ENCODE measurements around the gene NF1.

NF1 gene

DNA sequence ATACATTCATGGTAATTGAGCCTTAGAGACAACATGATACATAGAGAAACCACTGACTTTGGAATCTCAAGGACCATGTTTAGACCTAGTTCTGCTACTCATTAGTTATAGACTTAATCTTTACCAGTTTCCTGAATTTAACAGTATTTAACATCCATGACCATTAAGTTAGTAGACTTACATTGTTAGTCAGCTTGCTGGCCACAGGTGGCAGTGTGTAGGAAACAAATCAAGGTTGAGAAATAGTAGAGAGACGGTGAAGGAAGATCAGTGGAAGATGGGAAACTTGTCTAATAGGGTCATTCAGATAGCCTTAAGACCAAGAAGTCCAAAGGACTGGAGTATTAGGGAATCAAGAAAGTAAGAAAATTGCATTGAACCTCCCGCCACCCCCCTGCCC, 171.3 kb downstream of the NF1 start:
- H3K9me2 ChIP-seq (replicated peaks; ENCODE audit: insufficient read depth, low read length), result no peaks in the 10 kb centered on the region
- no peak overlapping the region for H3K9ac ChIP-seq (ENCODE audit: low read length)
- H3F3A ChIP-seq (ENCODE audit: insufficient read depth), result no peaks in the 10 kb centered on the region
- H3K36me3 ChIP-seq (ENCODE audit: low read length), result peaks cover 7% of the 10 kb centered on the region; the same call in 1 of the 2 replicates
- no peak overlapping the region for H2AFZ ChIP-seq (ENCODE audit: low read depth, low read length, severe bottlenecking)
- no peaks in the 10 kb centered on the region for H4K20me1 ChIP-seq (ENCODE audit: low read depth, low read length)
- no peak overlapping the region for H3K4me2 ChIP-seq (ENCODE audit: low read depth, low read length, poor library complexity, severe bottlenecking)
- H3K9me3 ChIP-seq (ENCODE audit: insufficient read depth, low read length), result no peaks in the 10 kb centered on the region
- H3K4me3 ChIP-seq (ENCODE audit: insufficient read depth, low read length, poor library complexity, severe bottlenecking), result no peak overlapping the region
- H3K27me3 ChIP-seq (ENCODE audit: low read length), result no peaks in the 10 kb centered on the region
- no peak overlapping the region for H3K27ac ChIP-seq (ENCODE audit: low read depth, low read length)
- no peak for TF ChIP-seq EZH2phosphoT487 (conservative IDR thresholded peaks at IDR 0.05; ENCODE audit: low read length)
- TF ChIP-seq, protein P1, sequence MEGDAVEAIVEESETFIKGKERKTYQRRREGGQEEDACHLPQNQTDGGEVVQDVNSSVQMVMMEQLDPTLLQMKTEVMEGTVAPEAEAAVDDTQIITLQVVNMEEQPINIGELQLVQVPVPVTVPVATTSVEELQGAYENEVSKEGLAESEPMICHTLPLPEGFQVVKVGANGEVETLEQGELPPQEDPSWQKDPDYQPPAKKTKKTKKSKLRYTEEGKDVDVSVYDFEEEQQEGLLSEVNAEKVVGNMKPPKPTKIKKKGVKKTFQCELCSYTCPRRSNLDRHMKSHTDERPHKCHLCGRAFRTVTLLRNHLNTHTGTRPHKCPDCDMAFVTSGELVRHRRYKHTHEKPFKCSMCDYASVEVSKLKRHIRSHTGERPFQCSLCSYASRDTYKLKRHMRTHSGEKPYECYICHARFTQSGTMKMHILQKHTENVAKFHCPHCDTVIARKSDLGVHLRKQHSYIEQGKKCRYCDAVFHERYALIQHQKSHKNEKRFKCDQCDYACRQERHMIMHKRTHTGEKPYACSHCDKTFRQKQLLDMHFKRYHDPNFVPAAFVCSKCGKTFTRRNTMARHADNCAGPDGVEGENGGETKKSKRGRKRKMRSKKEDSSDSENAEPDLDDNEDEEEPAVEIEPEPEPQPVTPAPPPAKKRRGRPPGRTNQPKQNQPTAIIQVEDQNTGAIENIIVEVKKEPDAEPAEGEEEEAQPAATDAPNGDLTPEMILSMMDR (IDR thresholded peaks at IDR 0.05; ENCODE audit: insufficient read depth, low read length, poor library complexity, severe bottlenecking), result peak; percentile 45
- H3K79me2 ChIP-seq (ENCODE audit: insufficient read depth, low read length), result no peaks in the 10 kb centered on the region

DNA sequence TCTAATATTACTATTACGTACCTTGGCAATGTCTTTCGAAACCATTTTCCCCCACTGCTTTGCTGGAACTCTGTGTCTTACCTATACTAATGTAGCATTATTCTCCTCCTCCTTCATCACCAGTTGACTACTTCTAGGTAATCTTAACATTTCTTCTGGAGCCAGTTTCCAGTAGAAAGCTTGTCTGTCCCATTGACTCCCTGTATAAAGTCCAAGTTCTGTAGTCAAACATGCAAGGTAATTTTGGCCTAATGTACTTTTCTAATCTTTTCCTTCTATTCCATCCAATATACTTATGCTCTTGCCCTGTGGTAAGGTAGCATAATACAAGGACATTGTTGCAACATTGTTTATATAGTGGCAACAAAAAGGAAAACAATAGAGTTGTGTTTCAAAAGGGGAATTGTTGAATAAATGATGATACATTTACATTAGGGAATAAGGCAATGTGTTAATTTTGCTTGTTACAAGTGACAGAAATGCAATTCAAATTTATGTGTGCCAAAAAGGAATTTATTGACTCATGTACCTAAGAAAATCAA, 174.3 kb downstream of the NF1 start:
- Histone ChIP-seq H3K27ac (ENCODE audit: low read depth, low read length) (no peak overlapping the region), H3K9ac (ENCODE audit: low read length) (no peak overlapping the region), H2AFZ (ENCODE audit: low read depth, low read length, severe bottlenecking) (no peak overlapping the region), H3K4me2 (ENCODE audit: low read depth, low read length, poor library complexity, severe bottlenecking) (no peak overlapping the region), H3F3A (ENCODE audit: insufficient read depth) (0 out of 2 replicates have a peak, but pooled peaks cover 5% of the 10 kb centered on the region), H3K79me2 (ENCODE audit: insufficient read depth, low read length) (no peaks in the 10 kb centered on the region), H3K36me3 (ENCODE audit: low read length) (0 out of 2 replicates have a peak, but pooled peaks cover 7% of the 10 kb centered on the region), H3K27me3 (ENCODE audit: low read length) (no peaks in the 10 kb centered on the region), H3K4me3 (ENCODE audit: insufficient read depth, low read length, poor library complexity, severe bottlenecking) (no peak overlapping the region), H3K9me2 (replicated peaks; ENCODE audit: insufficient read depth, low read length) (no peaks in the 10 kb centered on the region), H3K9me3 (ENCODE audit: insufficient read depth, low read length) (no peaks in the 10 kb centered on the region), H4K20me1 (ENCODE audit: low read depth, low read length) (no peaks in the 10 kb centered on the region)
- TF ChIP-seq EZH2phosphoT487 (conservative IDR thresholded peaks at IDR 0.05; ENCODE audit: low read length), result no peak
- TF ChIP-seq, protein P1 (IDR thresholded peaks at IDR 0.05; ENCODE audit: insufficient read depth, low read length, poor library complexity, severe bottlenecking), result no peak

DNA sequence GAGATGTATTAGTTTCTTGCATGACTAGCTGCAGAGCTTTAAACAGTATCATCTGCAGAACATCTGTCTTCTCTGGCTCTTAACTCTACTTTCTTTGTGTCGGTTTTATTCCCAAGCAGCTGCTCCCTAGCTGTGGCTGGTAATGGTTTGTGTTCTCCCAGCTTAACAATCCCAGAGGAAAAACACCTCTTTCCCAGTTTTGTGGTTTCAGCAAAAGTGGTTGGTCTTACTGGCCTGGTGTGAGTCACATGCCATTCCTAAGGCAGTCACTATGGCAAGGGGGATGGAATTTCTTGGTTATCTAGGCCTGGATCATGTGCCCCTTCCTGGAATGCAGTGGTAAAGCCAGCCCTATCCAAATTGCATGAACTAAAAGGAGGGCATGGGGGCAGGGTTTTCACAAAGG, 174.8 kb downstream of the NF1 start:
- no peak overlapping the region for H2AFZ ChIP-seq (ENCODE audit: low read depth, low read length, severe bottlenecking)
- 0 out of 2 replicates have a peak, but pooled peaks cover 5% of the 10 kb centered on the region for H3F3A ChIP-seq (ENCODE audit: insufficient read depth)
- H3K36me3 ChIP-seq (ENCODE audit: low read length), result 0 out of 2 replicates have a peak, but pooled peaks cover 7% of the 10 kb centered on the region
- no peak overlapping the region for H3K9ac ChIP-seq (ENCODE audit: low read length)
- no peaks in the 10 kb centered on the region for H3K9me3 ChIP-seq (ENCODE audit: insufficient read depth, low read length)
- no peak overlapping the region for H3K4me3 ChIP-seq (ENCODE audit: insufficient read depth, low read length, poor library complexity, severe bottlenecking)
- TF ChIP-seq, protein P1 (IDR thresholded peaks at IDR 0.05; ENCODE audit: insufficient read depth, low read length, poor library complexity, severe bottlenecking), result no peak
- TF ChIP-seq EZH2phosphoT487 (conservative IDR thresholded peaks at IDR 0.05; ENCODE audit: low read length), result no peak
- no peak overlapping the region for H3K4me2 ChIP-seq (ENCODE audit: low read depth, low read length, poor library complexity, severe bottlenecking)
- no peaks in the 10 kb centered on the region for H3K9me2 ChIP-seq (replicated peaks; ENCODE audit: insufficient read depth, low read length)
- no peaks in the 10 kb centered on the region for H3K79me2 ChIP-seq (ENCODE audit: insufficient read depth, low read length)
- no peak overlapping the region for H3K27ac ChIP-seq (ENCODE audit: low read depth, low read length)
- H3K27me3 ChIP-seq (ENCODE audit: low read length), result no peaks in the 10 kb centered on the region
- no peaks in the 10 kb centered on the region for H4K20me1 ChIP-seq (ENCODE audit: low read depth, low read length)

Data from SU-DHL-6 (cell line).